CD14-positive monocyte (primary cell): ENCODE results near the gene RSPRY1. TPM values are rescaled to one million over a fixed set of nuclear protein-coding genes. Genes with fewer than 3 reads are reported as not detected.

Experiments
- DNase-seq, 3 donors: peaks; one replicate each; pipeline ENCODE4 v3.0.0-alpha.2; 2011 to 2022
- H2AFZ ChIP-seq: 2 replicates; pipeline ENCODE4 v1.6.0; 2012; ENCODE audit warnings: mild to moderate bottlenecking, low read depth, low read length, inconsistent platforms; ENCODE audit not compliant: insufficient read depth, poor library complexity, severe bottlenecking
- H3K27ac ChIP-seq, 2 donors: 1 replicate in 1 of 2; 2 replicates in 1 of 2; pipeline ENCODE4 v1.5.1; 2012 to 2013; ENCODE audit warnings: low read length in 2 of 2, control low read depth in 1 of 2, inconsistent platforms in 1 of 2, low read depth in 1 of 2, mild to moderate bottlenecking in 1 of 2
- H3K27me3 ChIP-seq, 2 donors: one replicate each; pipeline versions ENCODE4 v1.6.0 to v1.6.1; 2011 to 2013; ENCODE audit warnings: low read length in 2 of 2; ENCODE audit not compliant: control insufficient read depth in 2 of 2, insufficient read depth in 2 of 2
- H3K36me3 ChIP-seq, 2 donors: replicated peaks in 1 of 2; 1 replicate in 1 of 2; 2 replicates in 1 of 2; pipeline versions ENCODE4 v1.5.1 to v1.6.1; 2012 to 2013; ENCODE audit warnings: low read length in 2 of 2, control low read depth in 1 of 2, inconsistent platforms in 1 of 2, mild to moderate bottlenecking in 1 of 2; ENCODE audit not compliant: insufficient read depth in 2 of 2, control insufficient read depth in 1 of 2
- H3K4me1 ChIP-seq, 2 donors: 1 replicate in 1 of 2; 2 replicates in 1 of 2; pipeline versions ENCODE4 v1.5.1 to v1.6.1; 2012 to 2013; ENCODE audit warnings: low read length in 2 of 2, control low read depth in 1 of 2, inconsistent platforms in 1 of 2, mild to moderate bottlenecking in 1 of 2, moderate library complexity in 1 of 2; ENCODE audit not compliant: insufficient read depth in 2 of 2, control insufficient read depth in 1 of 2
- H3K4me2 ChIP-seq: replicated peaks from 2 replicates; pipeline ENCODE3; 2012; ENCODE audit warnings: low read length, moderate library complexity, mild to moderate bottlenecking; ENCODE audit not compliant: poor library complexity, severe bottlenecking; ENCODE audit errors: extremely low read depth
- H3K4me3 ChIP-seq, 3 experiments: fragments of 200-600 bp in 1 of 3; sonication (generic) in 1 of 3; replicated peaks in 1 of 3; 1 replicate in 2 of 3; 2 replicates in 1 of 3; pipeline ENCODE4 v1.5.1; 2011 to 2013; ENCODE audit warnings: low read length in 3 of 3, mild to moderate bottlenecking in 3 of 3, control low read depth in 2 of 3, low read depth in 2 of 3, inconsistent platforms in 1 of 3, moderate library complexity in 1 of 3
- H3K79me2 ChIP-seq: 2 replicates; pipeline ENCODE4 v1.6.0; 2012; ENCODE audit warnings: mild to moderate bottlenecking, control low read depth, inconsistent platforms, low read length, moderate library complexity; ENCODE audit not compliant: insufficient read depth
- H3K9ac ChIP-seq: 2 replicates; pipeline ENCODE4 v1.6.0; 2017; ENCODE audit warnings: low read length, mild to moderate bottlenecking; ENCODE audit not compliant: insufficient read depth, poor library complexity, severe bottlenecking
- H3K9me3 ChIP-seq, 2 donors: replicated peaks in 1 of 2; 1 replicate in 1 of 2; 2 replicates in 1 of 2; pipeline versions ENCODE4 v1.5.1 to v1.6.1; 2012 to 2013; ENCODE audit warnings: low read length in 2 of 2, control low read depth in 1 of 2; ENCODE audit not compliant: control insufficient read depth in 1 of 2, insufficient read depth in 1 of 2
- H4K20me1 ChIP-seq: 2 replicates; pipeline ENCODE4 v1.6.0; 2012; ENCODE audit warnings: mild to moderate bottlenecking, low read length, control low read depth, moderate library complexity; ENCODE audit not compliant: insufficient read depth
- H3K27ac Mint-ChIP-seq, 7 donors: one replicate each; pipeline ENCODE4 v1.8.0; 2020; ENCODE audit warnings: mild to moderate bottlenecking in 7 of 7, mixed read lengths in 7 of 7, moderate library complexity in 6 of 7, inconsistent platforms in 2 of 7
- H3K27me3 Mint-ChIP-seq, 3 donors: one replicate each; pipeline ENCODE4 v1.8.0; 2021 to 2022; ENCODE audit warnings: low read depth in 3 of 3, mild to moderate bottlenecking in 3 of 3, mixed read lengths in 3 of 3, moderate library complexity in 3 of 3, inconsistent platforms in 1 of 3
- H3K36me3 Mint-ChIP-seq, 2 donors: one replicate each; pipeline ENCODE4 v1.8.0; 2020; ENCODE audit warnings: mixed read lengths in 2 of 2, inconsistent platforms in 1 of 2, mild to moderate bottlenecking in 1 of 2
- H3K4me1 Mint-ChIP-seq: one replicate; pipeline ENCODE4 v1.8.0; 2020; ENCODE audit warnings: mild to moderate bottlenecking, mixed read lengths
- H3K4me3 Mint-ChIP-seq, 2 donors: one replicate each; pipeline ENCODE4 v1.8.0; 2020; ENCODE audit warnings: mild to moderate bottlenecking in 2 of 2, mixed read lengths in 2 of 2, moderate library complexity in 1 of 2
- H3K9me3 Mint-ChIP-seq, 7 donors: one replicate each; pipeline ENCODE4 v1.8.0; 2020 to 2022; ENCODE audit warnings: mixed read lengths in 7 of 7, mild to moderate bottlenecking in 6 of 7, moderate library complexity in 6 of 7, inconsistent platforms in 2 of 7
- CTCF ChIP-seq: fragments of 200-600 bp; IDR thresholded peaks from one replicate; pipeline ENCODE4 v1.8.0; 2022; ENCODE audit warnings: antibody characterized with exemption, mild to moderate bottlenecking
- WGBS: methylation state at CpG from one replicate; pipeline ENCODE4 v1.1.5; 2013; ENCODE audit warnings: missing lambda C conversion rate; ENCODE audit not compliant: insufficient coverage; 5-methylcytosine and 5-hydroxymethylcytosine counted together
- intact Hi-C, 2 donors: fragments of 100-400 bp; cut with micrococcal nuclease; formaldehyde crosslinking; loops; one replicate each; pipeline versions ENCODE4 v1.15.0 to v1.15.1; 2023
- polyA plus RNA-seq, 3 donors: library from polyadenylated mRNA; depleted of rRNA in 1 of 3; unstranded in 2 of 3; stranded (reverse) in 1 of 3; fragments of 300-500 nt in 2 of 3; fragments of >200 nt in 1 of 3; fragmentation: Illumina TruSeq in 2 of 3; gene quantifications; 1 replicate in 2 of 3; 2 replicates in 1 of 3; pipeline ENCODE4 v1.2.3, GENCODE V29; 2012 to 2021

Gene RSPRY1
- polyA plus RNA-seq, 3 donors: 15.7 to 28.3 (median 21.3) TPM

- no peaks in the 10 kb centered on the region for H3K79me2 ChIP-seq
- Mint-ChIP-seq H3K36me3 (peaks cover 3 to 4% of the 10 kb centered on the region in 2 donors), H3K4me1 (peaks cover 15% of the 10 kb centered on the region), H3K9me3 (peaks cover 0 to 19% (median 4%) of the 10 kb centered on the region in 7 donors), H3K27ac (peak overlapping the region in 1 of 7 donors; percentile 42), H3K27me3 (peaks cover 47 to 68% (median 55%) of the 10 kb centered on the region in 3 donors), H3K4me3 (peak overlapping the region; percentile 73 to 87)
- WGBS: no CpG with 5 or more reads among the region's 5 CpGs
- no peak for TF ChIP-seq CTCF
- DNase-seq: no peak
- intact Hi-C loops: no loop called here
- H3K27me3 ChIP-seq: peaks cover 18 to 51% of the 10 kb centered on the region in 2 donors
- H3K9ac ChIP-seq: no peak overlapping the region
- peaks cover 11 to 18% of the 10 kb centered on the region in 2 donors for H3K4me1 ChIP-seq
- peak overlapping the region; percentile 81 for H3K4me2 ChIP-seq
- H3K4me3 ChIP-seq: peak overlapping the region in 1 of 3 experiments; percentile 73
- no peak overlapping the region for H3K27ac ChIP-seq
- peaks cover 0 to 4% of the 10 kb centered on the region in 2 donors for H3K9me3 ChIP-seq
- H2AFZ ChIP-seq: no peak overlapping the region
- no peaks in the 10 kb centered on the region for H3K36me3 ChIP-seq
- no peaks in the 10 kb centered on the region for H4K20me1 ChIP-seq
These were observed 99.2 kb downstream of the RSPRY1 start for GRCh38 chr16:57285379-57285778.

GRCh38 chr16:57289391-57290257 lies 103.5 kb downstream of the RSPRY1 start:
- Histone ChIP-seq H3K4me3 (no peak overlapping the region), H4K20me1 (no peaks in the 10 kb centered on the region), H3K27me3 (peaks cover 8 to 24% of the 10 kb centered on the region in 2 donors), H3K4me1 (peaks cover 6 to 7% of the 10 kb centered on the region in 2 donors), H3K9ac (no peak overlapping the region), H3K4me2 (no peak overlapping the region), H3K9me3 (no peaks in the 10 kb centered on the region), H2AFZ (no peak overlapping the region), H3K36me3 (no peaks in the 10 kb centered on the region), H3K79me2 (no peaks in the 10 kb centered on the region), H3K27ac (no peak overlapping the region)
- Mint-ChIP-seq H3K9me3 (peaks cover 0 to 8% (median 0%) of the 10 kb centered on the region in 7 donors), H3K4me1 (peaks cover 7% of the 10 kb centered on the region), H3K4me3 (no peak overlapping the region), H3K36me3 (peaks cover 0 to 3% of the 10 kb centered on the region in 2 donors), H3K27ac (no peak overlapping the region), H3K27me3 (peaks cover 23 to 31% (median 24%) of the 10 kb centered on the region in 3 donors)
- intact Hi-C loops: no loop called here
- WGBS: 94% methylated on average over 10 of the region's 14 CpGs
- TF ChIP-seq CTCF: no peak
- no peak for DNase-seq

Other genes starting within 250 kb of the RSPRY1 start
- gene CETP, start 224.4 kb upstream of the RSPRY1 start, polyA plus RNA-seq: 1 to 10 TPM in 2 of 3 donors, under 1 TPM in 1; 0.61 to 2.1 (median 1.3) TPM
- 100 to 1,000 TPM in 1 of 3 donors, 10 to 100 TPM in 2; 10.3 to 171 (median 21.6) TPM for gene NLRC5, start 196.8 kb upstream of the RSPRY1 start, polyA plus RNA-seq
- 10 to 100 TPM; 18.3 to 68.8 (median 23.9) TPM for gene CPNE2, start 93.7 kb upstream of the RSPRY1 start, polyA plus RNA-seq
- 100 to 1,000 TPM in 1 of 3 donors, 10 to 100 TPM in 2; 75.4 to 133 (median 78.6) TPM for gene PSME3IP1, start 290 bp upstream of the RSPRY1 start, polyA plus RNA-seq
- gene ARL2BP, start 58.9 kb downstream of the RSPRY1 start, polyA plus RNA-seq: 10 to 100 TPM; 35.4 to 84.6 (median 84.0) TPM
- 1 to 10 TPM in 1 of 3 donors, under 1 TPM in 2; 0.52 to 1.2 (median 0.97) TPM for gene PLLP, start 98.3 kb downstream of the RSPRY1 start, polyA plus RNA-seq
- gene CCL22, start 172.5 kb downstream of the RSPRY1 start, polyA plus RNA-seq: under 1 TPM; 0.04 to 0.18 (median 0.15) TPM
- gene CX3CL1, start 186.2 kb downstream of the RSPRY1 start, polyA plus RNA-seq: not detected
- gene CCL17, start 218.4 kb downstream of the RSPRY1 start, polyA plus RNA-seq: not detected